SK-N-MC (cell line): ENCODE results near the gene GTPBP1.

ENCODE experiments used
- DNase-seq: peaks from one replicate; pipeline ENCODE4 v3.0.0-alpha.2; 2011; ENCODE audit warnings: low read depth, low spot score
- H3K27ac ChIP-seq: fragments of 200-600 bp; sonication (generic); 2 replicates; pipeline ENCODE4 v1.5.1; 2016; ENCODE audit warnings: mixed run types
- H3K36me3 ChIP-seq: fragments of 200-600 bp; sonication (generic); 2 replicates; pipeline ENCODE4 v1.6.1; 2017; ENCODE audit warnings: antibody characterized with exemption, low read length, mixed read lengths; ENCODE audit not compliant: insufficient read depth
- H3K4me3 ChIP-seq: fragments of 200-600 bp; sonication (generic); 2 replicates; pipeline ENCODE4 v1.5.1; 2016
- H3K9ac ChIP-seq: fragments of 200-600 bp; sonication (generic); 2 replicates; pipeline ENCODE4 v1.8.0; 2017; ENCODE audit warnings: mixed run types, mixed read lengths; ENCODE audit not compliant: insufficient read length
- H3K9me3 ChIP-seq: fragments of 200-600 bp; sonication (generic); 2 replicates; pipeline ENCODE4 v1.6.1; 2017; ENCODE audit warnings: low read depth, mild to moderate bottlenecking, antibody characterized with exemption, low read length, moderate library complexity, mixed read lengths
- EZH2 ChIP-seq: fragments of 200-600 bp; sonication (generic); IDR thresholded peaks from one replicate; pipeline ENCODE4 v1.6.1; 2017; ENCODE audit warnings: antibody characterized with exemption
- FOXP2 ChIP-seq: optimal IDR thresholded peaks from 2 replicates; pipeline ENCODE3; 2011; ENCODE audit warnings: mild to moderate bottlenecking, moderate library complexity; ENCODE audit not compliant: insufficient read depth; ENCODE audit errors: extremely low read length, control extremely low read depth
- POLR2AphosphoS5 ChIP-seq: IDR thresholded peaks from 2 replicates; pipeline ENCODE4 v1.6.1; 2012; ENCODE audit warnings: mild to moderate bottlenecking, low read depth, low read length, borderline replicate concordance

The GTPBP1 gene

DNA sequence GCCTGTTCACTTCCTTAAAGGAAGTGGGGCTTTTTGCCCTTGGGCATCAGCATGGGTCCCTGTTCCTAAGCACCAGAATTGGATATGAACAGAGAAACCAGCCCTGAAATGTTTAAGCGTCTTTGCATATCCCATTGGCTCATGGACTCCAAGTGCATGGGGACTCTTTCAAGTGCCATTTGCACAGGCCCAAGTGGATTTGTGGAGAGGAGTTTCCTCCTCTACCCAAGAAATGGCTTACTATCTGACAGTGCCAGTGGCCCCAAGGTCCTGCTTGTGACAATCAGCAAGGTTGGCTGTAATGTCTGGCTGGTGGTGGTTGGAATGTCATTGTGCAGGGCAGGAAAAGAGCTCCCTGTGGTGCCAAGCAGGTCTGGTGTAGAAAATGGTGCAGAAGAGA is 20.0 kb upstream of the GTPBP1 start:
- H3K36me3 ChIP-seq: peaks cover 47% of the 10 kb centered on the region
- no peak overlapping the region for H3K4me3 ChIP-seq

DNA sequence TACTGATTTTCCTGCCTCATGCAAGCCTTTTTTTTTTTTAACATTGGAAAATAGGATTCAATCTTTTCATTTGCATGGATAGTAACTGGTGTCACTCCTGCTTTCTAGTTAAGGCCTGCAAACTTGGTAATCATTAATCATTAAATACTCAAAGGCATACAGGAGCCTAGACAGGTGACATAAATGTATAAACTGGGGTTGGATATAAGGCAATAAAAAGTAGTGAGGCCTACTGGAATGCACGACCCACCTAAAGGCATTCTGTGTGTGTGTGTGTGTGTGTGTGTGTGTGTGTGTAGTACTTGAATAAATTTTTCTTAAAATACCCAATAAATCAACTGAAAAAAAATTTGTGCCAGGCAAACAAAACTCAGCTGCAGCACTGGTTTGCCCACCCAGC is 16.1 kb upstream of the GTPBP1 start:
- Histone ChIP-seq H3K9me3 (no peaks in the 10 kb centered on the region), H3K9ac (no peak overlapping the region), H3K4me3 (no peak overlapping the region), H3K36me3 (peaks cover 31% of the 10 kb centered on the region), H3K27ac (no peak overlapping the region)
- TF ChIP-seq FOXP2 (no peak), EZH2 (no peak)
- DNase-seq: no peak

More for the DNA sequence above, 20.0 kb upstream of the GTPBP1 start:
- Histone ChIP-seq H3K27ac (no peak overlapping the region), H3K9me3 (no peaks in the 10 kb centered on the region), H3K9ac (no peak overlapping the region)
- TF ChIP-seq POLR2AphosphoS5 (peak; percentile 30; the same call in 1 of the 2 replicates), EZH2 (no peak)
- no peak for DNase-seq

- Histone ChIP-seq H3K27ac (no peak overlapping the region), H3K4me3 (no peak overlapping the region), H3K36me3 (peaks cover 16% of the 10 kb centered on the region), H3K9ac (no peak overlapping the region), H3K9me3 (no peaks in the 10 kb centered on the region)
- no peak for TF ChIP-seq FOXP2
- no peak for TF ChIP-seq POLR2AphosphoS5
- no peak for TF ChIP-seq EZH2
- DNase-seq: no peak
Measured at GRCh38 chr22:38694049-38694448, 11.7 kb upstream of the GTPBP1 start.

GRCh38 chr22:38694940-38695339 is 10.8 kb upstream of the GTPBP1 start:
- Histone ChIP-seq H3K27ac (no peak overlapping the region), H3K4me3 (no peak overlapping the region), H3K9ac (no peak overlapping the region), H3K36me3 (peaks cover 19% of the 10 kb centered on the region), H3K9me3 (no peaks in the 10 kb centered on the region)
- no peak for TF ChIP-seq FOXP2
- no peak for TF ChIP-seq EZH2
- no peak for TF ChIP-seq POLR2AphosphoS5
- no peak for DNase-seq

DNA sequence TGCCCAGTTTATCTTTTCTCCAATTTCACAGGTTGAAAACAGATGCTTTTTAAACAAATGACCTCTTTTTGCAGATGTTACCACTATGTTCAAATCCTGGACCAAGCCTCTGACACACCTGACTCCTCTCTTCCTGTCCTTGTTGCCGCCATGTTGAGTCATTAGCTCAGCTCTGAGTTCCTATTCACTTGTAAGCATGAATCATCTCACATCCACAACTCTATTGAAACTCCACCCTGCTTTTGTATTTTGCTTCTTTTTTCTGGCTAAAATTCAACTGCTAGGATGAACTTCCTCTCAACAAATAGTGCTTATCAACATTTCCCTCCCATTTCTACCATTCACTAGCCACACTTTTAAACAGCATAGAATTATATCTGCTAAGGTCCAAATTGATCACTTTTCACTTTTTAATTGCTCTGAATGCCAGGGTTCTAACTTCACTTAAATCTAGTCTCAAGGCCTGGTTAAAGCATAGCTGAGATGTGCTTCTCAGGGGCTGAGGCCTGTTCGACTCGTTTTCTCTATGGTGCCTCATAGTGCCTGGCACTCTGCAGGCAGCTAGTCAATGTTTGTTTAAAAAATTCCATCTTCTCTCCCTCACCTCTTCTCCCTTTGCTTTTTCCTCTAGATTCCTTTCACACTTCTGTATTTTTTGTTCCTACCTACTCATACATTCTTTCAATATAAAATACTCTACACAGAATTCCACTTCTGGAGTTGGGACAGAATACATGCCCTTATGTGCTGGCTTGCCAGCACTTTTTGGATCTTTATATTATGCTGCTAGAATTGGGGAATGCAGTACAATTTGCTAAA is 8.9 kb upstream of the GTPBP1 start:
- H3K27ac ChIP-seq: peak overlapping the region; percentile 17; the same call in 1 of the 2 replicates
- no peaks in the 10 kb centered on the region for H3K9me3 ChIP-seq
- DNase-seq: no peak
- no peak overlapping the region for H3K9ac ChIP-seq
- no peak overlapping the region for H3K4me3 ChIP-seq
- no peak for TF ChIP-seq POLR2AphosphoS5
- no peak for TF ChIP-seq EZH2
- TF ChIP-seq FOXP2: no peak
- peaks cover 19% of the 10 kb centered on the region for H3K36me3 ChIP-seq

- H3K4me3 ChIP-seq: peak overlapping the region; percentile 98
- H3K9ac ChIP-seq: no peak overlapping the region
Measured at GRCh38 chr22:38697425-38698089, 8.2 kb upstream of the GTPBP1 start.

DNA sequence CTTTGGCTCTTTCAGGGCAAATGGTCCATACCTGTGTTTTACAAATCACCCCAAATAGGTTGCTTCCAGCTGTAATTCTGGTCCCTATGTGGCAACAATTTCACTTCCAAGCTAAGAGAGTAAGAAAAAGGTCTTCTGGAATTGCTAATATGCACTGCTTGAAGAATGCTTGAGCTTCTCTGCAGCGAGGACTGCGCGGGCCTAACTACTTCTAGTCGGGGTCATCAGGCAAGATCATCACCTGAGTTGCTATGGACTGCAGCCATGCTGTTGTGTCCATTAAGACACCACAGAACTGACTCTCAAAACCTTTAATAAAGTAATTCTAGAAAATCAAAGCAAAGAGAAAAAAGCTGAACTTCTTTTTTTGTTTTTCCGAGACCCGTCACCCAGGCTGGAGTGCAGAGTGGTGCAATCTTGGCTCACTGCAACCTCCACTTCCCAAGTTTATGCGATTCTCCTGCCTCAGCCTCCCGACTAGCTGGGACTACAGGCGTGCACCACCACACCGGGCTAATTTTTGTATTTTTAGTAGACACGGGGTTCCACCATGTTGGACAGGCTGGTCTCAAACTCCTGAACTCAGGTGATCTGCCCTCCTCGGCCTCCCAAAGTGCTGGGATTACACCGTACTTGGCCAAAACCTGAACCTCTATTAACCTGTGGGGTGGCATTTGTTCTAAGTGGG is 7.2 kb upstream of the GTPBP1 start:
- Histone ChIP-seq H3K27ac (0 out of 2 replicates have a peak overlapping the region, but pooled peaks have one; percentile 19), H3K9ac (no peak overlapping the region), H3K36me3 (peaks cover 16% of the 10 kb centered on the region)

More at GRCh38 chr22:38697425-38698089, 8.2 kb upstream of the GTPBP1 start:
- DNase-seq: no peak
- Histone ChIP-seq H3K36me3 (peaks cover 19% of the 10 kb centered on the region), H3K27ac (peak overlapping the region; percentile 17; the same call in 1 of the 2 replicates), H3K9me3 (no peaks in the 10 kb centered on the region)
- no peak for TF ChIP-seq EZH2
- TF ChIP-seq FOXP2: no peak
- TF ChIP-seq POLR2AphosphoS5: no peak

DNA sequence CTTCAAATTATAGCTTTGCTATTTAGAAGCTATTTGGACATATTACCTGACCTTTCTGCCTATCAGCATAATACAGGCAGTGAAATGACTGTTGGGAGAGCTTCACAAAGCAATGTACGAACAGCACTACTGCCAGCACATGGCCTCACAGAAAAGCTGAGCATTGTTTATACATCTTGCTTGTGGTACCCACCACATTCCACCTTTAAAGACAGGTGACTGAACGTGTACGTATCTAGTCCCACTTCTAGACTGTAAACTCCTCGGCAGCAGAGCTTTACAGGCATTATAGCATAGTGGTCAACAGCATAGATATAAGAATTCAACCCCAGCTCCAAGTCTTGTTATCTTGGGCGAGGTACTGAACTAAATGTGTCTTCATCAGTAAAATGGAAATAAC is 6.6 kb upstream of the GTPBP1 start:
- Histone ChIP-seq H3K27ac (no peak overlapping the region), H3K4me3 (peak overlapping the region; percentile 98), H3K9ac (peak overlapping the region; percentile 97), H3K9me3 (no peaks in the 10 kb centered on the region), H3K36me3 (peaks cover 16% of the 10 kb centered on the region)
- TF ChIP-seq FOXP2 (no peak), POLR2AphosphoS5 (no peak), EZH2 (no peak)
- no peak for DNase-seq

More for the DNA sequence above, 7.2 kb upstream of the GTPBP1 start:
- no peaks in the 10 kb centered on the region for H3K9me3 ChIP-seq
- peak overlapping the region; percentile 98 for H3K4me3 ChIP-seq
- no peak for TF ChIP-seq FOXP2
- no peak for TF ChIP-seq EZH2
- no peak for TF ChIP-seq POLR2AphosphoS5
- DNase-seq: no peak
